Measurements from ENCODE around the gene ITGBL1. TPM values are rescaled to one million over a fixed set of nuclear protein-coding genes. Genes with fewer than 3 reads are reported as not detected.

Gene ITGBL1
- total RNA-seq, 1 experiment from 2014 or later, result 0.22 TPM

DNA sequence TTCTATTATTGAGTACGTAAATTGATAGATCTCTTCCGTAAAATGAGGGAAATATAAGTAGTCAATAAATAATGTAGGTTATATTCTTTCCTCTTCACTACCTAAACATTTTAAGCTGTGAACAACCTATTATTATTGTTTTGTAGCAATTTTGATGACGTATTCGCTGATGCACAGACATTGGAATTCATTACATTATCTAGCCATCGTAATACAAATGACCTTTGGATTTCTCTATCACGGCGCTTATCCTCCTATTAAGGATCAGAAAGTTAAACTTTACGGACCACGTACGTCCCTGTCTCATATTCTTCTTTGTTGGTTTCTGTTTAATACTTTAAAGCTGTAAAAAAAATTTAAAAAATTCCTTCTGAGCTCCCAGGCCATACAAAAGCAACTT lies 264.9 kb downstream of the ITGBL1 start (continued):
- no peak for TF ChIP-seq NFATC4 (CRISPR knock-in tag; IDR thresholded peaks at IDR 0.05)
- TF ChIP-seq, protein P1, sequence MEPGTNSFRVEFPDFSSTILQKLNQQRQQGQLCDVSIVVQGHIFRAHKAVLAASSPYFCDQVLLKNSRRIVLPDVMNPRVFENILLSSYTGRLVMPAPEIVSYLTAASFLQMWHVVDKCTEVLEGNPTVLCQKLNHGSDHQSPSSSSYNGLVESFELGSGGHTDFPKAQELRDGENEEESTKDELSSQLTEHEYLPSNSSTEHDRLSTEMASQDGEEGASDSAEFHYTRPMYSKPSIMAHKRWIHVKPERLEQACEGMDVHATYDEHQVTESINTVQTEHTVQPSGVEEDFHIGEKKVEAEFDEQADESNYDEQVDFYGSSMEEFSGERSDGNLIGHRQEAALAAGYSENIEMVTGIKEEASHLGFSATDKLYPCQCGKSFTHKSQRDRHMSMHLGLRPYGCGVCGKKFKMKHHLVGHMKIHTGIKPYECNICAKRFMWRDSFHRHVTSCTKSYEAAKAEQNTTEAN (CRISPR knock-in tag; IDR thresholded peaks at IDR 0.05), result no peak
- TF ChIP-seq MAX (CRISPR knock-in tag; IDR thresholded peaks at IDR 0.05), result no peak
- TF ChIP-seq RORB (CRISPR knock-in tag; IDR thresholded peaks at IDR 0.05), result no peak
- TF ChIP-seq, protein P2, sequence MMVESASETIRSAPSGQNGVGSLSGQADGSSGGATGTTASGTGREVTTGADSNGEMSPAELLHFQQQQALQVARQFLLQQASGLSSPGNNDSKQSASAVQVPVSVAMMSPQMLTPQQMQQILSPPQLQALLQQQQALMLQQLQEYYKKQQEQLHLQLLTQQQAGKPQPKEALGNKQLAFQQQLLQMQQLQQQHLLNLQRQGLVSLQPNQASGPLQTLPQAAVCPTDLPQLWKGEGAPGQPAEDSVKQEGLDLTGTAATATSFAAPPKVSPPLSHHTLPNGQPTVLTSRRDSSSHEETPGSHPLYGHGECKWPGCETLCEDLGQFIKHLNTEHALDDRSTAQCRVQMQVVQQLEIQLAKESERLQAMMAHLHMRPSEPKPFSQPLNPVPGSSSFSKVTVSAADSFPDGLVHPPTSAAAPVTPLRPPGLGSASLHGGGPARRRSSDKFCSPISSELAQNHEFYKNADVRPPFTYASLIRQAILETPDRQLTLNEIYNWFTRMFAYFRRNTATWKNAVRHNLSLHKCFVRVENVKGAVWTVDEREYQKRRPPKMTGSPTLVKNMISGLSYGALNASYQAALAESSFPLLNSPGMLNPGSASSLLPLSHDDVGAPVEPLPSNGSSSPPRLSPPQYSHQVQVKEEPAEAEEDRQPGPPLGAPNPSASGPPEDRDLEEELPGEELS (CRISPR knock-in tag; IDR thresholded peaks at IDR 0.05), result no peak
- no peak for TF ChIP-seq PREB (CRISPR knock-in tag; IDR thresholded peaks at IDR 0.05; ENCODE audit: borderline replicate concordance)
- TF ChIP-seq SMAD3 (CRISPR knock-in tag; IDR thresholded peaks at IDR 0.05; ENCODE audit: borderline replicate concordance), result no peak

DNA sequence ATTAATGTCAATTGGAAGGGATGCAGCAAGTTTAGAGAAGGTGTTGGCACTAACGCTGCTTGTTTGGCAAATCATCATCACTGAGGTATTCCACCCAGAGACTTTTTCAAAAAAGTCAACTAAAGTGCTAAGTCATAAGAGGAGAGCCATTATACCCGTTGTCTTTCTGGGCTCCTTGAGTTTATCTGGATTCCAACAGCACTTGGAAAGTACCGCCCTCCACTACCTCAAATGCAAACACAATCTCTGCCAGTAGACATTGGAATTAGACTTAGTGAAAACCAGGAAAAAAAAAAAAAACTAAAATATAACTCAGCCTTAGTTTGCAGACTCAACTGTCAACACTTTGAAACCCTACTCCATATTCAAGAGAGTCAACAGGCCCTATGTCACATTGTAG lies 266.0 kb downstream of the ITGBL1 start:
- Mint-ChIP-seq H3K9me3 (no peaks in the 10 kb centered on the region), H3K27me3 (ENCODE audit: low read depth) (no peaks in the 10 kb centered on the region), H3K4me1 (no peaks in the 10 kb centered on the region), H3K27ac (no peak overlapping the region), H3K36me3 (no peaks in the 10 kb centered on the region), H3K4me3 (no peak overlapping the region)
- DNase-seq (ENCODE audit: low spot score) (no peak), ATAC-seq (no peak)
- POLR2A ChIA-PET, result no interaction called here
- CTCF ChIA-PET, result no interaction called here
- TF ChIP-seq KAT7 (CRISPR knock-in tag; IDR thresholded peaks at IDR 0.05; ENCODE audit: borderline replicate concordance), result no peak
- no peak for TF ChIP-seq ZNF138 (CRISPR knock-in tag; conservative IDR thresholded peaks at IDR 0.05)
- no peak for TF ChIP-seq ZSCAN18 (CRISPR knock-in tag; IDR thresholded peaks at IDR 0.05)
- TF ChIP-seq ZNF232 (CRISPR knock-in tag; IDR thresholded peaks at IDR 0.05), result no peak
- no peak for TF ChIP-seq IRF2 (CRISPR knock-in tag; IDR thresholded peaks at IDR 0.05; ENCODE audit: borderline replicate concordance, low read depth)
- TF ChIP-seq, protein P3, sequence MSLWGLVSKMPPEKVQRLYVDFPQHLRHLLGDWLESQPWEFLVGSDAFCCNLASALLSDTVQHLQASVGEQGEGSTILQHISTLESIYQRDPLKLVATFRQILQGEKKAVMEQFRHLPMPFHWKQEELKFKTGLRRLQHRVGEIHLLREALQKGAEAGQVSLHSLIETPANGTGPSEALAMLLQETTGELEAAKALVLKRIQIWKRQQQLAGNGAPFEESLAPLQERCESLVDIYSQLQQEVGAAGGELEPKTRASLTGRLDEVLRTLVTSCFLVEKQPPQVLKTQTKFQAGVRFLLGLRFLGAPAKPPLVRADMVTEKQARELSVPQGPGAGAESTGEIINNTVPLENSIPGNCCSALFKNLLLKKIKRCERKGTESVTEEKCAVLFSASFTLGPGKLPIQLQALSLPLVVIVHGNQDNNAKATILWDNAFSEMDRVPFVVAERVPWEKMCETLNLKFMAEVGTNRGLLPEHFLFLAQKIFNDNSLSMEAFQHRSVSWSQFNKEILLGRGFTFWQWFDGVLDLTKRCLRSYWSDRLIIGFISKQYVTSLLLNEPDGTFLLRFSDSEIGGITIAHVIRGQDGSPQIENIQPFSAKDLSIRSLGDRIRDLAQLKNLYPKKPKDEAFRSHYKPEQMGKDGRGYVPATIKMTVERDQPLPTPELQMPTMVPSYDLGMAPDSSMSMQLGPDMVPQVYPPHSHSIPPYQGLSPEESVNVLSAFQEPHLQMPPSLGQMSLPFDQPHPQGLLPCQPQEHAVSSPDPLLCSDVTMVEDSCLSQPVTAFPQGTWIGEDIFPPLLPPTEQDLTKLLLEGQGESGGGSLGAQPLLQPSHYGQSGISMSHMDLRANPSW (CRISPR knock-in tag; conservative IDR thresholded peaks at IDR 0.05; ENCODE audit: low read depth), result no peak
- no peak for TF ChIP-seq E2F5 (CRISPR knock-in tag; IDR thresholded peaks at IDR 0.05)
- TF ChIP-seq ARID4B (CRISPR knock-in tag; IDR thresholded peaks at IDR 0.05; ENCODE audit: borderline replicate concordance), result no peak
- no peak for TF ChIP-seq NR2C2 (CRISPR knock-in tag; IDR thresholded peaks at IDR 0.05)
- TF ChIP-seq NFYB (CRISPR knock-in tag; conservative IDR thresholded peaks at IDR 0.05; ENCODE audit: low read depth), result no peak
- no peak for TF ChIP-seq ZNF219 (CRISPR knock-in tag; IDR thresholded peaks at IDR 0.05; ENCODE audit: borderline replicate concordance)
- no peak for TF ChIP-seq USF2 (CRISPR knock-in tag; IDR thresholded peaks at IDR 0.05)
